ENCODE results near the gene KAZN.

KAZN gene

GRCh38 chr1:14912839-14913481 lies 314.5 kb downstream of the KAZN start:
- peaks cover 0 to 5% of the 10 kb centered on the region in 2 experiments for H3K4me1 ChIP-seq (ENCODE audit: control insufficient read depth in 1 of 2, insufficient read depth in 2 of 2, low read length in 2 of 2)
- no peak overlapping the region for H3K4me3 ChIP-seq (ENCODE audit: low read depth, low read length)
- no peak overlapping the region for H4K12ac ChIP-seq (ENCODE audit: low read depth, low read length)
- H3K27ac ChIP-seq (ENCODE audit: low read depth, low read length) = no peak overlapping the region
- no CpG with 5 or more reads among the region's 12 CpGs for WGBS (ENCODE audit: extremely low coverage, insufficient coverage, insufficient read length)
- no peak overlapping the region for H2BK120ac ChIP-seq (ENCODE audit: insufficient read depth, low read length, poor library complexity)
- peaks cover 2% of the 10 kb centered on the region for H3K9me3 ChIP-seq (ENCODE audit: insufficient read depth, low read depth, low read length)
- no peak overlapping the region for H3K23ac ChIP-seq (ENCODE audit: low read length)
- no peaks in the 10 kb centered on the region for H3K27me3 ChIP-seq (ENCODE audit: insufficient read depth, low read length)
- H3K4me2 ChIP-seq (ENCODE audit: low read length) = no peak overlapping the region
- no peak overlapping the region for H3K14ac ChIP-seq (ENCODE audit: low read length)
- H3K36me3 ChIP-seq (ENCODE audit: control insufficient read depth in 1 of 2, insufficient read depth in 2 of 2, low read length in 2 of 2) = no peaks in the 10 kb centered on the region
- H4K8ac ChIP-seq (ENCODE audit: low read depth, low read length) = no peak overlapping the region
- peak overlapping the region; percentile 2 for H2BK5ac ChIP-seq (ENCODE audit: low read depth, low read length, poor library complexity)
- H3K18ac ChIP-seq (ENCODE audit: low read length) = no peak overlapping the region
- no peak overlapping the region for H4K91ac ChIP-seq (ENCODE audit: low read depth, low read length)
- H2AFZ ChIP-seq (ENCODE audit: insufficient read depth, low read length, poor library complexity) = no peak overlapping the region
- no peak overlapping the region for H3K4ac ChIP-seq (ENCODE audit: low read depth, low read length)
- H2BK12ac ChIP-seq (ENCODE audit: low read length) = peak overlapping the region; percentile 10
- no peak for DNase-seq
- H3K9ac ChIP-seq (ENCODE audit: low read length) = no peak overlapping the region
- H3K79me2 ChIP-seq (ENCODE audit: control insufficient read depth, insufficient read depth, low read length, poor library complexity) = no peaks in the 10 kb centered on the region
- H3K79me1 ChIP-seq (ENCODE audit: low read length) = peaks cover 5% of the 10 kb centered on the region
- no peak overlapping the region for H2AK5ac ChIP-seq (ENCODE audit: low read length)

GRCh38 chr1:14913482-14914177 lies 315.1 kb downstream of the KAZN start:
- H4K12ac ChIP-seq (ENCODE audit: low read depth, low read length) = no peak overlapping the region
- peak overlapping the region; percentile 51 for H3K18ac ChIP-seq (ENCODE audit: low read length)
- no peaks in the 10 kb centered on the region for H3K27me3 ChIP-seq (ENCODE audit: insufficient read depth, low read length)
- H3K4me1 ChIP-seq (ENCODE audit: control insufficient read depth in 1 of 2, insufficient read depth in 2 of 2, low read length in 2 of 2) = peaks cover 0 to 5% of the 10 kb centered on the region in 2 experiments
- H3K36me3 ChIP-seq (ENCODE audit: control insufficient read depth in 1 of 2, insufficient read depth in 2 of 2, low read length in 2 of 2) = no peaks in the 10 kb centered on the region
- no peak overlapping the region for H3K23ac ChIP-seq (ENCODE audit: low read length)
- no peak overlapping the region for H3K4ac ChIP-seq (ENCODE audit: low read depth, low read length)
- H2BK5ac ChIP-seq (ENCODE audit: low read depth, low read length, poor library complexity) = no peak overlapping the region
- H3K4me3 ChIP-seq (ENCODE audit: low read depth, low read length) = no peak overlapping the region
- H4K8ac ChIP-seq (ENCODE audit: low read depth, low read length) = peak overlapping the region; percentile 35
- no peak overlapping the region for H2AFZ ChIP-seq (ENCODE audit: insufficient read depth, low read length, poor library complexity)
- peak overlapping the region; percentile 67 for H3K14ac ChIP-seq (ENCODE audit: low read length)
- no CpG with 5 or more reads among the region's 14 CpGs for WGBS (ENCODE audit: extremely low coverage, insufficient coverage, insufficient read length)
- no peaks in the 10 kb centered on the region for H3K79me2 ChIP-seq (ENCODE audit: control insufficient read depth, insufficient read depth, low read length, poor library complexity)
- no peak overlapping the region for H2BK120ac ChIP-seq (ENCODE audit: insufficient read depth, low read length, poor library complexity)
- no peak overlapping the region for H3K27ac ChIP-seq (ENCODE audit: low read depth, low read length)
- no peak overlapping the region for H3K9ac ChIP-seq (ENCODE audit: low read length)
- peaks cover 2% of the 10 kb centered on the region for H3K9me3 ChIP-seq (ENCODE audit: insufficient read depth, low read depth, low read length)
- no peak overlapping the region for H3K4me2 ChIP-seq (ENCODE audit: low read length)
- H2BK12ac ChIP-seq (ENCODE audit: low read length) = peak overlapping the region; percentile 63
- no peak overlapping the region for H4K91ac ChIP-seq (ENCODE audit: low read depth, low read length)
- no peak for DNase-seq
- H2AK5ac ChIP-seq (ENCODE audit: low read length) = no peak overlapping the region
- H3K79me1 ChIP-seq (ENCODE audit: low read length) = peaks cover 5% of the 10 kb centered on the region

GRCh38 chr1:14914351-14914988 lies 316.0 kb downstream of the KAZN start:
- Histone ChIP-seq H2AFZ (ENCODE audit: insufficient read depth, low read length, poor library complexity) (no peak overlapping the region), H2BK5ac (ENCODE audit: low read depth, low read length, poor library complexity) (no peak overlapping the region), H4K12ac (ENCODE audit: low read depth, low read length) (no peak overlapping the region), H3K36me3 (ENCODE audit: control insufficient read depth in 1 of 2, insufficient read depth in 2 of 2, low read length in 2 of 2) (no peaks in the 10 kb centered on the region), H2BK12ac (ENCODE audit: low read length) (no peak overlapping the region), H4K8ac (ENCODE audit: low read depth, low read length) (no peak overlapping the region), H3K9me3 (ENCODE audit: insufficient read depth, low read depth, low read length) (peaks cover 2% of the 10 kb centered on the region), H3K4me3 (ENCODE audit: low read depth, low read length) (no peak overlapping the region), H3K27me3 (ENCODE audit: insufficient read depth, low read length) (no peaks in the 10 kb centered on the region), H3K4ac (ENCODE audit: low read depth, low read length) (peak overlapping the region; percentile 8), H2BK120ac (ENCODE audit: insufficient read depth, low read length, poor library complexity) (no peak overlapping the region), H3K27ac (ENCODE audit: low read depth, low read length) (no peak overlapping the region), H3K23ac (ENCODE audit: low read length) (no peak overlapping the region), H3K79me2 (ENCODE audit: control insufficient read depth, insufficient read depth, low read length, poor library complexity) (no peaks in the 10 kb centered on the region), H2AK5ac (ENCODE audit: low read length) (no peak overlapping the region), H3K18ac (ENCODE audit: low read length) (no peak overlapping the region), H3K79me1 (ENCODE audit: low read length) (peaks cover 5% of the 10 kb centered on the region), H3K9ac (ENCODE audit: low read length) (no peak overlapping the region), H4K91ac (ENCODE audit: low read depth, low read length) (no peak overlapping the region), H3K4me2 (ENCODE audit: low read length) (no peak overlapping the region), H3K14ac (ENCODE audit: low read length) (no peak overlapping the region), H3K4me1 (ENCODE audit: control insufficient read depth in 1 of 2, insufficient read depth in 2 of 2, low read length in 2 of 2) (peaks cover 0 to 5% of the 10 kb centered on the region in 2 experiments)
- DNase-seq = no peak
- no CpG with 5 or more reads among the region's 11 CpGs for WGBS (ENCODE audit: extremely low coverage, insufficient coverage, insufficient read length)

DNA sequence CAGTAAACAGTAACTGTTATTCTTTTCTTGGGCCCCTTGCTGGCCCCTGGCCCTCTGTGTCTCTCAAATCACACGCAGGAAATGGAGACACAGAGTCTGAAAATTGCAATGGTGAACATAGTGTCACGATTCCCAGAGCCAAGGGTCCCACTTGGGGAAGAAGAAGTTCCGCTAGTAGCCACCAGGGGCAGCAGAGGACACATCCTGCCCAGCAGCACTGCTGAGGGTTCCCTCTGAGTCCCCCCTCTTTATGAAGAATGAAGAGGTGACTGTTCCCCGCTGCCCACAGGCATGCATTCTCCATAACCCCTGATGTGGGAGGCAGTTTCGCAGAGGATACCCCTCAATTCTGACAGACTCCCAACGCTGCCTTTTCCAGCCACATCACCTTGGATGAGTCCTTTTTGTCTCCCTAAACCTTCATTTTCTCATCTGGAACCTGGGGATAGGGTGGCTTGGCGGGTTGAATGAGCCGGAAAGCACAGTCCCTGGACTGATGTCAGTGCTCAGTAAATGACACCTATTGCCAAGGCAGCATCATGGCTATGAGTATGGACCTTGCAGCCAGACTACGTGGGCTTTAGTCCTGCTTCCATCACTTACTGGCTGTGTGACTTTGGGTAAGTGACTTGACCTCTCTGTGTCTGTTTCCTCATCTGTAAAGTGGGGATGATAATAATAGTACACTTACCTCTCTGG lies 317.0 kb downstream of the KAZN start:
- no peak overlapping the region for H2BK120ac ChIP-seq (ENCODE audit: insufficient read depth, low read length, poor library complexity)
- WGBS (ENCODE audit: extremely low coverage, insufficient coverage, insufficient read length) = no CpG with 5 or more reads among the region's 9 CpGs
- DNase-seq = peak in 1 of 2 donors; percentile 55

More for the DNA sequence above, 317.0 kb downstream of the KAZN start:
- Histone ChIP-seq H3K4me3 (ENCODE audit: low read depth, low read length) (no peak overlapping the region), H3K23ac (ENCODE audit: low read length) (no peak overlapping the region), H3K9ac (ENCODE audit: low read length) (no peak overlapping the region), H3K4me1 (ENCODE audit: control insufficient read depth in 1 of 2, insufficient read depth in 2 of 2, low read length in 2 of 2) (peaks cover 0 to 5% of the 10 kb centered on the region in 2 experiments), H3K14ac (ENCODE audit: low read length) (no peak overlapping the region), H3K27me3 (ENCODE audit: insufficient read depth, low read length) (no peaks in the 10 kb centered on the region), H3K4ac (ENCODE audit: low read depth, low read length) (no peak overlapping the region), H3K18ac (ENCODE audit: low read length) (no peak overlapping the region), H2AFZ (ENCODE audit: insufficient read depth, low read length, poor library complexity) (no peak overlapping the region), H3K27ac (ENCODE audit: low read depth, low read length) (no peak overlapping the region), H3K36me3 (ENCODE audit: control insufficient read depth in 1 of 2, insufficient read depth in 2 of 2, low read length in 2 of 2) (no peaks in the 10 kb centered on the region), H4K8ac (ENCODE audit: low read depth, low read length) (no peak overlapping the region), H2BK12ac (ENCODE audit: low read length) (no peak overlapping the region), H3K4me2 (ENCODE audit: low read length) (no peak overlapping the region), H3K79me2 (ENCODE audit: control insufficient read depth, insufficient read depth, low read length, poor library complexity) (no peaks in the 10 kb centered on the region), H4K91ac (ENCODE audit: low read depth, low read length) (no peak overlapping the region), H3K9me3 (ENCODE audit: insufficient read depth, low read depth, low read length) (peaks cover 2% of the 10 kb centered on the region), H4K12ac (ENCODE audit: low read depth, low read length) (no peak overlapping the region), H3K79me1 (ENCODE audit: low read length) (peaks cover 5% of the 10 kb centered on the region), H2AK5ac (ENCODE audit: low read length) (no peak overlapping the region), H2BK5ac (ENCODE audit: low read depth, low read length, poor library complexity) (no peak overlapping the region)
